K562 (cell line): ENCODE data around the gene CDK11B. TPM values are rescaled to one million over a fixed set of nuclear protein-coding genes. Genes with fewer than 3 reads are reported as not detected.

Experiments
- polyA plus RNA-seq, 8 experiments: library from polyadenylated mRNA; depleted of rRNA in 4 of 8; stranded (reverse) in 5 of 8; unstranded in 3 of 8; fragments of >200 nt; fragmentation: Nextera tagmentation in 2 of 8; fragmentation: Illumina TruSeq in 1 of 8; extraction: Ambion mirVana in 2 of 8; extraction: Trizol in 1 of 8; gene quantifications; 2 replicates each; pipeline versions ENCODE4 v1.2.1 to v1.2.3, GENCODE V29; 2011 to 2014; ENCODE audit warnings: inconsistent platforms in 1 of 8, missing spikeins in 1 of 8
- total RNA-seq, 7 experiments: library from RNA; depleted of rRNA in 6 of 7; stranded (reverse); fragments of >200 nt in 6 of 7; fragmentation: Illumina TruSeq in 2 of 7; extraction: Trizol in 2 of 7; gene quantifications; 2 replicates each; pipeline versions ENCODE4 v1.2.1 to v1.2.3, GENCODE V29; 2011 to 2021; ENCODE audit warnings: low replicate concordance in 1 of 7

The CDK11B gene
- total and polyA plus RNA-seq, 9 of the 15 experiments (the other 6 are each of a cell fraction or from before 2014, with no cell fraction given), result 2.8 to 52.2 (median 19.5) TPM

Other genes starting within 250 kb of the CDK11B start
Only the 7 nearest of the 14 such genes appear.
- gene TMEM240, start 118.4 kb downstream of the CDK11B start, total RNA-seq (2014; rRNA removed), result 0.78 TPM in 1 of 2 replicates, not detected in the other
- not detected in 2 replicates for gene TMEM240, start 118.4 kb downstream of the CDK11B start, total RNA-seq (2014; rRNA removed; fragmentation: Illumina TruSeq; extraction: Trizol)
- gene TMEM240, start 118.4 kb downstream of the CDK11B start, total RNA-seq (2015; rRNA removed; fragmentation: Illumina TruSeq; extraction: Trizol), result 0.38 and 0.43 TPM in 2 replicates
- gene TMEM240, start 118.4 kb downstream of the CDK11B start, total RNA-seq (2021), result 1.3 and 2.0 TPM in 2 replicates
- 0.24 TPM in 2 replicates for gene TMEM240, start 118.4 kb downstream of the CDK11B start, polyA plus RNA-seq (2011; rRNA removed)
- not detected in 2 replicates for gene TMEM240, start 118.4 kb downstream of the CDK11B start, polyA plus RNA-seq (2014; fragmentation: Illumina TruSeq; extraction: Trizol)
- not detected for gene TMEM240, start 118.4 kb downstream of the CDK11B start, polyA plus RNA-seq (2014; fragmentation: Nextera tagmentation; extraction: Ambion mirVana)
- 0.28 and 0.94 TPM in 2 replicates for gene TMEM240, start 118.4 kb downstream of the CDK11B start, polyA plus RNA-seq (2014; rRNA removed)
- gene SSU72, start 84.1 kb downstream of the CDK11B start, total RNA-seq (2014; rRNA removed), result 157 and 175 TPM in 2 replicates
- 75.3 and 77.6 TPM in 2 replicates for gene SSU72, start 84.1 kb downstream of the CDK11B start, total RNA-seq (2014; rRNA removed; fragmentation: Illumina TruSeq; extraction: Trizol)
- gene SSU72, start 84.1 kb downstream of the CDK11B start, total RNA-seq (2015; rRNA removed; fragmentation: Illumina TruSeq; extraction: Trizol), result 79.3 and 80.4 TPM in 2 replicates
- gene SSU72, start 84.1 kb downstream of the CDK11B start, total RNA-seq (2021), result 185 and 187 TPM in 2 replicates
- gene SSU72, start 84.1 kb downstream of the CDK11B start, polyA plus RNA-seq (2011; rRNA removed), result 77.5 and 94.6 TPM in 2 replicates
- gene SSU72, start 84.1 kb downstream of the CDK11B start, polyA plus RNA-seq (2014; fragmentation: Illumina TruSeq; extraction: Trizol), result 184 and 187 TPM in 2 replicates
- gene SSU72, start 84.1 kb downstream of the CDK11B start, polyA plus RNA-seq (2014; fragmentation: Nextera tagmentation; extraction: Ambion mirVana), result 10 to 100 TPM; 70.8 to 90.8 TPM
- 201 and 217 TPM in 2 replicates for gene SSU72, start 84.1 kb downstream of the CDK11B start, polyA plus RNA-seq (2014; rRNA removed)
- gene FNDC10, start 58.9 kb downstream of the CDK11B start, total RNA-seq (2014; rRNA removed), result 2.2 and 3.1 TPM in 2 replicates
- 0.29 TPM in 1 of 2 replicates, not detected in the other for gene FNDC10, start 58.9 kb downstream of the CDK11B start, total RNA-seq (2014; rRNA removed; fragmentation: Illumina TruSeq; extraction: Trizol)
- 2.9 and 3.8 TPM in 2 replicates for gene FNDC10, start 58.9 kb downstream of the CDK11B start, total RNA-seq (2015; rRNA removed; fragmentation: Illumina TruSeq; extraction: Trizol)
- gene FNDC10, start 58.9 kb downstream of the CDK11B start, total RNA-seq (2021), result 6.3 and 7.7 TPM in 2 replicates
- 1.4 and 2.3 TPM in 2 replicates for gene FNDC10, start 58.9 kb downstream of the CDK11B start, polyA plus RNA-seq (2011; rRNA removed)
- gene FNDC10, start 58.9 kb downstream of the CDK11B start, polyA plus RNA-seq (2014; fragmentation: Illumina TruSeq; extraction: Trizol), result 1.6 and 4.4 TPM in 2 replicates
- gene FNDC10, start 58.9 kb downstream of the CDK11B start, polyA plus RNA-seq (2014; fragmentation: Nextera tagmentation; extraction: Ambion mirVana), result under 1 TPM; 0.08 to 0.11 TPM
- 3.2 and 5.5 TPM in 2 replicates for gene FNDC10, start 58.9 kb downstream of the CDK11B start, polyA plus RNA-seq (2014; rRNA removed)
- 13.1 and 18.6 TPM in 2 replicates for gene MIB2, start 43.5 kb downstream of the CDK11B start, total RNA-seq (2014; rRNA removed)
- gene MIB2, start 43.5 kb downstream of the CDK11B start, total RNA-seq (2014; rRNA removed; fragmentation: Illumina TruSeq; extraction: Trizol), result 0.48 and 0.62 TPM in 2 replicates
- 3.1 and 4.9 TPM in 2 replicates for gene MIB2, start 43.5 kb downstream of the CDK11B start, total RNA-seq (2015; rRNA removed; fragmentation: Illumina TruSeq; extraction: Trizol)
- gene MIB2, start 43.5 kb downstream of the CDK11B start, total RNA-seq (2021), result 17.0 and 17.2 TPM in 2 replicates
- 6.6 and 10.1 TPM in 2 replicates for gene MIB2, start 43.5 kb downstream of the CDK11B start, polyA plus RNA-seq (2011; rRNA removed)
- 0.80 and 1.4 TPM in 2 replicates for gene MIB2, start 43.5 kb downstream of the CDK11B start, polyA plus RNA-seq (2014; fragmentation: Illumina TruSeq; extraction: Trizol)
- under 1 TPM in 1 of 2 experiments, not detected in 1; 0.04 TPM for gene MIB2, start 43.5 kb downstream of the CDK11B start, polyA plus RNA-seq (2014; fragmentation: Nextera tagmentation; extraction: Ambion mirVana)
- gene MIB2, start 43.5 kb downstream of the CDK11B start, polyA plus RNA-seq (2014; rRNA removed), result 12.0 and 16.8 TPM in 2 replicates
- 0.65 and 1.2 TPM in 2 replicates for gene MMP23B, start 26.8 kb downstream of the CDK11B start, total RNA-seq (2014; rRNA removed)
- gene MMP23B, start 26.8 kb downstream of the CDK11B start, total RNA-seq (2014; rRNA removed; fragmentation: Illumina TruSeq; extraction: Trizol), result not detected in 2 replicates
- not detected in 2 replicates for gene MMP23B, start 26.8 kb downstream of the CDK11B start, total RNA-seq (2015; rRNA removed; fragmentation: Illumina TruSeq; extraction: Trizol)
- 0.38 and 1.3 TPM in 2 replicates for gene MMP23B, start 26.8 kb downstream of the CDK11B start, total RNA-seq (2021)
- 0.30 and 0.45 TPM in 2 replicates for gene MMP23B, start 26.8 kb downstream of the CDK11B start, polyA plus RNA-seq (2011; rRNA removed)
- gene MMP23B, start 26.8 kb downstream of the CDK11B start, polyA plus RNA-seq (2014; fragmentation: Illumina TruSeq; extraction: Trizol), result not detected in 2 replicates
- not detected for gene MMP23B, start 26.8 kb downstream of the CDK11B start, polyA plus RNA-seq (2014; fragmentation: Nextera tagmentation; extraction: Ambion mirVana)
- 0.28 and 0.80 TPM in 2 replicates for gene MMP23B, start 26.8 kb downstream of the CDK11B start, polyA plus RNA-seq (2014; rRNA removed)
- gene SLC35E2B, start 33.8 kb upstream of the CDK11B start, total RNA-seq (2014; rRNA removed), result 18.4 and 22.5 TPM in 2 replicates
- gene SLC35E2B, start 33.8 kb upstream of the CDK11B start, total RNA-seq (2014; rRNA removed; fragmentation: Illumina TruSeq; extraction: Trizol), result 14.8 TPM in 2 replicates
- gene SLC35E2B, start 33.8 kb upstream of the CDK11B start, total RNA-seq (2015; rRNA removed; fragmentation: Illumina TruSeq; extraction: Trizol), result 20.7 and 21.9 TPM in 2 replicates
- 38.9 and 44.6 TPM in 2 replicates for gene SLC35E2B, start 33.8 kb upstream of the CDK11B start, total RNA-seq (2021)
- 30.8 and 36.5 TPM in 2 replicates for gene SLC35E2B, start 33.8 kb upstream of the CDK11B start, polyA plus RNA-seq (2011; rRNA removed)
- 29.5 and 31.5 TPM in 2 replicates for gene SLC35E2B, start 33.8 kb upstream of the CDK11B start, polyA plus RNA-seq (2014; fragmentation: Illumina TruSeq; extraction: Trizol)
- 1 to 10 TPM; 4.7 to 5.2 TPM for gene SLC35E2B, start 33.8 kb upstream of the CDK11B start, polyA plus RNA-seq (2014; fragmentation: Nextera tagmentation; extraction: Ambion mirVana)
- gene SLC35E2B, start 33.8 kb upstream of the CDK11B start, polyA plus RNA-seq (2014; rRNA removed), result 29.8 and 34.1 TPM in 2 replicates
- 44.4 and 48.8 TPM in 2 replicates for gene CDK11A, start 65.4 kb upstream of the CDK11B start, total RNA-seq (2014; rRNA removed)
- gene CDK11A, start 65.4 kb upstream of the CDK11B start, total RNA-seq (2014; rRNA removed; fragmentation: Illumina TruSeq; extraction: Trizol), result 15.2 and 18.4 TPM in 2 replicates
- 33.6 and 43.9 TPM in 2 replicates for gene CDK11A, start 65.4 kb upstream of the CDK11B start, total RNA-seq (2015; rRNA removed; fragmentation: Illumina TruSeq; extraction: Trizol)
- 58.5 and 71.0 TPM in 2 replicates for gene CDK11A, start 65.4 kb upstream of the CDK11B start, total RNA-seq (2021)
- 13.0 and 17.4 TPM in 2 replicates for gene CDK11A, start 65.4 kb upstream of the CDK11B start, polyA plus RNA-seq (2011; rRNA removed)
- 49.8 and 53.1 TPM in 2 replicates for gene CDK11A, start 65.4 kb upstream of the CDK11B start, polyA plus RNA-seq (2014; fragmentation: Illumina TruSeq; extraction: Trizol)
- 1 to 10 TPM; 4.5 to 8.4 TPM for gene CDK11A, start 65.4 kb upstream of the CDK11B start, polyA plus RNA-seq (2014; fragmentation: Nextera tagmentation; extraction: Ambion mirVana)
- 49.5 and 67.0 TPM in 2 replicates for gene CDK11A, start 65.4 kb upstream of the CDK11B start, polyA plus RNA-seq (2014; rRNA removed)